Measurements from ENCODE around the gene FAM180A. TPM values are rescaled to one million over a fixed set of nuclear protein-coding genes. Genes with fewer than 3 reads are reported as not detected.

FAM180A gene
- total RNA-seq, 3 donors from 2014 or later (not counting 1 experiment from before 2014, with no cell fraction given) = not detected

- no peak for DNase-seq
- Histone ChIP-seq H3K36me3 (ENCODE audit: control insufficient read depth, insufficient read depth, low read length) (no peaks in the 10 kb centered on the region), H3K4me3 (ENCODE audit: low read length) (no peak overlapping the region), H3K4me1 (ENCODE audit: control insufficient read depth, insufficient read depth, low read length) (no peaks in the 10 kb centered on the region), H3K9me3 (ENCODE audit: control insufficient read depth, insufficient read depth, low read length) (no peaks in the 10 kb centered on the region), H3K27ac (ENCODE audit: low read length) (no peak overlapping the region), H3K27me3 (ENCODE audit: control insufficient read depth, insufficient read depth, low read length) (peaks cover 3% of the 10 kb centered on the region)
- ATAC-seq = no peak
- H3K36me3 Mint-ChIP-seq = no peaks in the 10 kb centered on the region
- peaks cover 12 to 13% of the 10 kb centered on the region in 2 donors for H3K27me3 Mint-ChIP-seq (ENCODE audit: low read depth in 2 of 2)
- TF ChIP-seq CTCF (IDR thresholded peaks at IDR 0.05) = no peak
- H3K4me3 Mint-ChIP-seq = no peak overlapping the region
- intact Hi-C loops (cut with micrococcal nuclease) = no loop called here
- H3K9me3 Mint-ChIP-seq = no peaks in the 10 kb centered on the region
- 79% methylated on average over 7 of the region's 7 CpGs for WGBS (ENCODE audit: insufficient coverage)
- no peak overlapping the region for H3K27ac Mint-ChIP-seq
- no peaks in the 10 kb centered on the region for H3K4me1 Mint-ChIP-seq
Measured at GRCh38 chr7:135723411-135723810, 25.2 kb downstream of the FAM180A start.

GRCh38 chr7:135721198-135721820 lies 27.3 kb downstream of the FAM180A start:
- TF ChIP-seq CTCF (IDR thresholded peaks at IDR 0.05) = no peak
- Histone ChIP-seq H3K27ac (ENCODE audit: low read length) (no peak overlapping the region), H3K27me3 (ENCODE audit: control insufficient read depth, insufficient read depth, low read length) (peaks cover 3% of the 10 kb centered on the region), H3K36me3 (ENCODE audit: control insufficient read depth, insufficient read depth, low read length) (no peaks in the 10 kb centered on the region), H3K4me3 (ENCODE audit: low read length) (no peak overlapping the region), H3K4me1 (ENCODE audit: control insufficient read depth, insufficient read depth, low read length) (no peaks in the 10 kb centered on the region), H3K9me3 (ENCODE audit: control insufficient read depth, insufficient read depth, low read length) (no peaks in the 10 kb centered on the region)
- 95% methylated on average over 21 of the region's 21 CpGs for WGBS (ENCODE audit: insufficient coverage)
- Mint-ChIP-seq H3K27ac (no peak overlapping the region), H3K9me3 (no peaks in the 10 kb centered on the region), H3K4me1 (no peaks in the 10 kb centered on the region), H3K27me3 (ENCODE audit: low read depth in 2 of 2) (peaks cover 12 to 13% of the 10 kb centered on the region in 2 donors), H3K36me3 (no peaks in the 10 kb centered on the region), H3K4me3 (no peak overlapping the region)
- DNase-seq (no peak), ATAC-seq (no peak)
- intact Hi-C loops (cut with micrococcal nuclease) = no loop called here

GRCh38 chr7:135719688-135720087 lies 28.9 kb downstream of the FAM180A start:
- 13% methylated on average over 1 of the region's 2 CpGs for WGBS (ENCODE audit: insufficient coverage)
- H3K36me3 ChIP-seq (ENCODE audit: control insufficient read depth, insufficient read depth, low read length) = no peaks in the 10 kb centered on the region
- Mint-ChIP-seq H3K27ac (no peak overlapping the region), H3K27me3 (ENCODE audit: low read depth in 2 of 2) (peaks cover 12 to 13% of the 10 kb centered on the region in 2 donors), H3K36me3 (no peaks in the 10 kb centered on the region), H3K4me3 (no peak overlapping the region), H3K9me3 (no peaks in the 10 kb centered on the region), H3K4me1 (no peaks in the 10 kb centered on the region)
- no peaks in the 10 kb centered on the region for H3K27me3 ChIP-seq (ENCODE audit: control insufficient read depth, insufficient read depth, low read length)
- no peak overlapping the region for H3K4me3 ChIP-seq (ENCODE audit: low read length)
- DNase-seq (no peak), ATAC-seq (no peak)
- H3K9me3 ChIP-seq (ENCODE audit: control insufficient read depth, insufficient read depth, low read length) = no peaks in the 10 kb centered on the region
- H3K4me1 ChIP-seq (ENCODE audit: control insufficient read depth, insufficient read depth, low read length) = no peaks in the 10 kb centered on the region
- intact Hi-C loops (cut with micrococcal nuclease) = no loop called here
- no peak overlapping the region for H3K27ac ChIP-seq (ENCODE audit: low read length)
- TF ChIP-seq CTCF (IDR thresholded peaks at IDR 0.05) = no peak
